Measurements from ENCODE around the gene HSPD1. TPM values are rescaled to one million over a fixed set of nuclear protein-coding genes. Genes with fewer than 3 reads are reported as not detected.

The HSPD1 gene
- total and polyA plus RNA-seq, 2 of the 13 experiments (the other 11 are each of a cell fraction or from before 2014, with no cell fraction given): 685 to 2,610 TPM

- peaks cover 7% of the 10 kb centered on the region; the same call in 1 of the 2 replicates for H3K4me1 ChIP-seq (ENCODE audit: insufficient read depth, low read length)
- H3K4me3 ChIP-seq (replicated peaks in 1 of 3; ENCODE audit: insufficient read depth in 1 of 3, low read depth in 2 of 3, low read length in 3 of 3): no peak overlapping the region
- no peak overlapping the region for H3K9ac ChIP-seq (ENCODE audit: insufficient read depth, low read depth, low read length)
- CTCF ChIA-PET (ENCODE audit: low intra/inter-chr PET ratio, low total read pairs): no interaction called here
- no peak overlapping the region for H3K4me2 ChIP-seq (ENCODE audit: low read depth, low read length)
- WGBS (ENCODE audit: low lambda C conversion rate): 95% methylated on average over 5 of the region's 5 CpGs
- H4K20me1 ChIP-seq (ENCODE audit: insufficient read depth, low read length): no peaks in the 10 kb centered on the region
- peaks cover 8 to 48% of the 10 kb centered on the region in 2 experiments for H3K36me3 ChIP-seq (replicated peaks in 1 of 2; ENCODE audit: control insufficient read depth in 1 of 2, insufficient read depth in 2 of 2, low read length in 2 of 2)
- no peaks in the 10 kb centered on the region for H3K79me2 ChIP-seq (ENCODE audit: insufficient read depth, low read length)
- H2AFZ ChIP-seq (ENCODE audit: low read length): no peak overlapping the region
- BruUV-seq (replicated peaks): no TSS peak
- POLR2A ChIA-PET: interaction anchor here (1.4 kb wide), 1 partner anchor 94 kb away, joined by 3 read pairs; the partner anchor contains the start of gene COQ10B
- intact Hi-C loops (cut with micrococcal nuclease; ENCODE audit: unreplicated experiment): no loop called here
- no peak for DNase-seq (ENCODE audit: low spot score)
- no peak for FAIRE-seq
- in situ Hi-C loops (cut with HindIII; ENCODE audit: extremely low pct_ligation_motif_present, low pct_unique_long_range_greater_than_20kb): no loop called here
- H3K27me3 ChIP-seq (ENCODE audit: control insufficient read depth in 1 of 2, insufficient read depth in 2 of 2, low read length in 2 of 2): no peaks in the 10 kb centered on the region
- no peak overlapping the region for H3K27ac ChIP-seq (ENCODE audit: extremely low read length, insufficient read depth, low read length)
- H3K9me3 ChIP-seq (ENCODE audit: low read length): no peaks in the 10 kb centered on the region
- no peak for ATAC-seq
- TF ChIP-seq TCF12 (IDR thresholded peaks at IDR 0.05) (no peak), TCF12 (CRISPR knock-in tag; IDR thresholded peaks at IDR 0.05) (no peak), ZNF407 (CRISPR knock-in tag; IDR thresholded peaks at IDR 0.05; ENCODE audit: not compliant biosample characterization) (no peak), KIAA2018 (CRISPR knock-in tag; IDR thresholded peaks at IDR 0.05; ENCODE audit: borderline replicate concordance) (no peak), KDM1A (CRISPR knock-in tag; IDR thresholded peaks at IDR 0.05) (no peak)
Observed at GRCh38 chr2:197547163-197547900, 47.7 kb upstream of the HSPD1 start.
